GM12892 (cell line): ENCODE results near the gene GALK1.

ENCODE experiments used
- DNase-seq: peaks from one replicate; pipeline ENCODE4 v3.0.0; 2011; ENCODE audit not compliant: insufficient read length
- FAIRE-seq: peaks from 2 replicates; lab custom pipeline; 2011; peaks lifted over from hg19 to GRCh38; lab: Jason Lieb, UNC
- POLR2A ChIP-seq: IDR thresholded peaks from 2 replicates; pipeline ENCODE4 v1.6.1; 2011; ENCODE audit warnings: low read depth, low read length, control low read depth
- POLR2AphosphoS5 ChIP-seq: IDR thresholded peaks from 2 replicates; pipeline ENCODE4 v1.6.1; 2011; ENCODE audit warnings: low read depth, low read length, control low read depth
- TAF1 ChIP-seq: IDR thresholded peaks from 2 replicates; pipeline ENCODE4 v1.6.1; 2011; ENCODE audit warnings: low read depth, mild to moderate bottlenecking, control low read depth, low read length, borderline replicate concordance

GALK1 gene

GRCh38 chr17:75759457-75759856 is 5.5 kb downstream of the GALK1 start:
- DNase-seq (no peak), FAIRE-seq (no peak)
- TF ChIP-seq POLR2AphosphoS5, result no peak
- no peak for TF ChIP-seq POLR2A
- no peak for TF ChIP-seq TAF1

- TF ChIP-seq TAF1 (no peak), POLR2AphosphoS5 (no peak), POLR2A (no peak)
- no peak for DNase-seq
Measured at GRCh38 chr17:75758131-75758905, 6.7 kb downstream of the GALK1 start.

GRCh38 chr17:75757086-75757681 is 7.8 kb downstream of the GALK1 start:
- DNase-seq (no peak), FAIRE-seq (no peak)
- TF ChIP-seq POLR2AphosphoS5 (no peak), TAF1 (no peak), POLR2A (no peak)

More at GRCh38 chr17:75758131-75758905, 6.7 kb downstream of the GALK1 start:
- no peak for FAIRE-seq

- no peak for TF ChIP-seq POLR2A
- no peak for TF ChIP-seq TAF1
- no peak for TF ChIP-seq POLR2AphosphoS5
- DNase-seq (no peak), FAIRE-seq (no peak)
Measured at GRCh38 chr17:75756451-75757085, 8.4 kb downstream of the GALK1 start.

DNA sequence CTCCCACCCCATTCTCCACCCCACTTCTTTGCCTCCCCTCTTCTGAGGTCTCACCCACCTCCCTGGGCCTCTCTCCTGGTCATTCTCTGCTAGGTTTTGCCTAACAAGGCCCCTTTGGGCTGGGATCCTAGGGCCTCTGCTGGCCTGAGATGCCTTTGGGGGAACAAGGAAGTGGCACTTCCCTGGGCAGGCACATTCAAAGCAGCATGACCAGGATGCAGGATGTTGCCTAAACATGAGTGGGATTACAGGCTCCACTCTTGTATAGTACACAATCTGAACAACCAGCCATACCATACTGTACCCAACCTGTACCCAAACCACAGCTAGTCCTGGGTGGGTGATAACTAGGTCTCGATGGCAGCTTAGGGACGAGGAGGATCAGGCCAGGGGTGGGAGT is 9.0 kb downstream of the GALK1 start:
- TF ChIP-seq POLR2A (no peak), TAF1 (no peak), POLR2AphosphoS5 (no peak)
- FAIRE-seq, result no peak
- no peak for DNase-seq

- DNase-seq (no peak), FAIRE-seq (no peak)
- TF ChIP-seq TAF1 (no peak), POLR2AphosphoS5 (no peak), POLR2A (no peak)
Measured at GRCh38 chr17:75755205-75755901, 9.6 kb downstream of the GALK1 start.

DNA sequence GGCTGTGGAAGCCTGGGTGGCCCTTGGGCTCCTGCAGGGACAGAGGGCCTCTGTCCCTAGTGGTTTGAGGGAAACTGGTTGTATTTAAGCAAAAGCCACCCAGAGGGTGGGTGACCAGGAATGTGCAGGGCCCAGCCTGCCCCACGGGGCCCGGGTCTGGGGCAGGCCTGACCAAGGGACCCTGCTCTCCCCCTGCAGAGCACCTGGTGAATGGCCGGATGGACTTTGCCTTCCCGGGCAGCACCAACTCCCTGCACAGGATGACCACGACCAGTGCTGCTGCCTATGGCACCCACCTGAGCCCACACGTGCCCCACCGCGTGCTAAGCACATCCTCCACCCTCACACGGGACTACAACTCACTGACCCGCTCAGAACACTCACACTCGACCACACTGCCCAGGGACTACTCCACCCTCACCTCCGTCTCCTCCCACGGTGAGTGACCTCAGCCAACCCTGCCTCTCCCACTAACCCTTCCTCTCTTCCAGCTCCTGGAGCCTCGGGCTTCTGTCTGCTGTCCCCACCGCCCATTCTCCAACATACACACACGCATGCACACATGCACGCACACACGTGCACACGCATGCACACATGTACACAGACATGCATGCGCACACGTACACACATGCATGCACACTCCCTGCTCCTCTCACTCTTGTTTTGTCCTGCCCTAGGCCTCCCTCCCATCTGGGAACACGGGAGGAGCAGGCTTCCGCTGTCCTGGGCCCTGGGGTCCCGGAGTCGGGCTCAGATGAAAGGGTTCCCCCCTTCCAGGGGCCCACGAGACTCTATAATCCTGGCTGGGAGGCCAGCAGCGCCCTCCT is 10.4 kb downstream of the GALK1 start:
- no peak for FAIRE-seq
- TF ChIP-seq POLR2AphosphoS5 (no peak), POLR2A (no peak), TAF1 (no peak)
- no peak for DNase-seq

GRCh38 chr17:75753514-75754377 is 11.2 kb downstream of the GALK1 start:
- FAIRE-seq (peak; percentile 53), DNase-seq (peak; percentile 89)
- TF ChIP-seq POLR2AphosphoS5 (no peak), POLR2A (no peak; the same call in 1 of the 2 replicates), TAF1 (no peak)

GRCh38 chr17:75752802-75753513 is 12.0 kb downstream of the GALK1 start:
- DNase-seq (no peak), FAIRE-seq (peak; percentile 85)
- no peak for TF ChIP-seq TAF1
- TF ChIP-seq POLR2A, result no peak
- TF ChIP-seq POLR2AphosphoS5, result no peak

DNA sequence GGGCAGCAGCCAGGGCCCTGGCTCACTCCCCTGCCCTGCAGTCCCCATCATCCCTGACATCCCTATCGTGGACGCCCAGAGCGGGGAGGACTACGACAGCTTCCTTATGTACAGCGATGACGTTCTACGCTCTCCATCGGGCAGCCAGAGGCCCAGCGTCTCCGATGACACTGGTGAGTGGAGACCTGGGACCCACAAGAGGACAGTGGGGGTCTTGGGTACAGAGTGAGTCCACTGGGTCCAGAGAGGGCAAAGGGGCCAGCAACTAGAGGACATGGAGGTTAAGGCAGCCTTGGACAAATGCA is 12.6 kb downstream of the GALK1 start:
- DNase-seq (no peak), FAIRE-seq (no peak)
- TF ChIP-seq TAF1 (no peak), POLR2A (no peak), POLR2AphosphoS5 (no peak)
